GM12874 (cell line): ENCODE data around the gene TMEM154.

Experiments
- TF ChIP-seq, protein P1 (sequence below): IDR thresholded peaks from 2 replicates; pipeline ENCODE4 v1.5.1; 2011; ENCODE audit warnings: low read depth, mild to moderate bottlenecking, control low read depth, low read length, moderate library complexity; ENCODE audit not compliant: insufficient read depth

The TMEM154 gene

DNA sequence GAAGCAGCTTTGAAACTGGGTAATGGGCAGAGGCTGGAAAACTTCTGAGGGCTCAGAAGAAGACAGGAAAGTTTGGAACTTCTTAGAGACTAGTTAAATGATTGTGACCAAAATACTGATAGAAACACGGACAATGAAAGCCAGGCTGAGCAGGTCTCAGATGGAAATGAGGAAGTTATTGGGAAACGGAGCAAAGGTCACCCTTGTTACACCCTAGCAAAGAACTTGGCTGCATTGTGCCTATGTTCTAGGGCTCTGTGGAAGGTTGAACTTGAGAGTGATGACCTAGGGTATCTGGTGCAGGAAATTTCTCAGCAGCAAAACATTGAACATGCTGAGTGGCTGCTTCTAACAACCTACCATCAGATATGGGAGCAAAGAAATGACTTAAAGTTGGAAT, 93.1 kb downstream of the TMEM154 start:
- TF ChIP-seq, protein P1, sequence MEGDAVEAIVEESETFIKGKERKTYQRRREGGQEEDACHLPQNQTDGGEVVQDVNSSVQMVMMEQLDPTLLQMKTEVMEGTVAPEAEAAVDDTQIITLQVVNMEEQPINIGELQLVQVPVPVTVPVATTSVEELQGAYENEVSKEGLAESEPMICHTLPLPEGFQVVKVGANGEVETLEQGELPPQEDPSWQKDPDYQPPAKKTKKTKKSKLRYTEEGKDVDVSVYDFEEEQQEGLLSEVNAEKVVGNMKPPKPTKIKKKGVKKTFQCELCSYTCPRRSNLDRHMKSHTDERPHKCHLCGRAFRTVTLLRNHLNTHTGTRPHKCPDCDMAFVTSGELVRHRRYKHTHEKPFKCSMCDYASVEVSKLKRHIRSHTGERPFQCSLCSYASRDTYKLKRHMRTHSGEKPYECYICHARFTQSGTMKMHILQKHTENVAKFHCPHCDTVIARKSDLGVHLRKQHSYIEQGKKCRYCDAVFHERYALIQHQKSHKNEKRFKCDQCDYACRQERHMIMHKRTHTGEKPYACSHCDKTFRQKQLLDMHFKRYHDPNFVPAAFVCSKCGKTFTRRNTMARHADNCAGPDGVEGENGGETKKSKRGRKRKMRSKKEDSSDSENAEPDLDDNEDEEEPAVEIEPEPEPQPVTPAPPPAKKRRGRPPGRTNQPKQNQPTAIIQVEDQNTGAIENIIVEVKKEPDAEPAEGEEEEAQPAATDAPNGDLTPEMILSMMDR = no peak

DNA sequence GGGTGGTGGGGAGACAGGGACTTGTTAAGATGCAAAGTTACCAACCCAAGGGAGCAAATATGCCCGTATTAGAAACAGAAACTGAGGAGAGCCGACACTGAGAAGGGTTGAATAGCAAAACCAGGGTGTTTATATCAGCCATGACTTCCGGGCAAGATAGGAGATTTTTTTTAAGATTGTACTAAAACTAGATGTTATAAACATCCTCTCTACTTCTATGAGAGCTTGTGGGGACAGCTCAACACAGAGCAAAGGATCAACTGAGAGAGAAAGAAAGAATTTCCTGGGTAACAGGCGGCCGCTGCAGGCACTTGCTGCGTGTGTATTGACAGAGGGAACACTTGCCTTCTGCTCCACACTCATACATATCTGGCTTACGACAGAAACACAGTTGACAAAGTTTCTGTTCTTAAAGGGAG, 94.8 kb downstream of the TMEM154 start:
- TF ChIP-seq, protein P1 = no peak

DNA sequence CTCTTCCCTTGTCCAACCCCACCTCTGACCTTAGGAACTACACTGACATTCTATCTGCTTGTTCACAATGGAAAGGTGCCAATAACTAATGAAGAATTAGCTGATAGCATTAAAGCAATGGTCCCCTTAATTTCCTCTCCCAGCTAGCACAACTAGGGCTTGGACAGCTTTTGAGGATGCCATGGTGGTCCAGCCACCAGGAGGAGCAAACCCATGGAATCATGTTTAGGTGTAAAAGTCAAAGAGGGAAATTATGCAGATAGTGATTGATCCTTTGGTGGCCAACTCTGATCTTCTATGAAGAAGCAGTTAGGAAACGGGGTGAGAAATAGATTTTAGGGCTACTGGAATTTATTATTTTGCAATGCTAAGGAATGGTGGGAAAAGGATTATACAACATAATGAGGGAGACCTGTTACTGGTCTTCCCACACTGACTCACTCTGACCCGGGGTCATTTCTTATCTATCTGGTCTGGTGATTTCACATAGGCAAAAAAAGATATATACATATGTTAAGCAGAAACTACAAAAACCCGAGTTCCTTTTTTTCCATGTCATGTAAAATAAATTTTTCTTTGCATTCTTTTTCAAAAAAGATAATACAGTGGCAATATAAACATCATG, 98.1 kb downstream of the TMEM154 start:
- TF ChIP-seq, protein P1 = no peak

DNA sequence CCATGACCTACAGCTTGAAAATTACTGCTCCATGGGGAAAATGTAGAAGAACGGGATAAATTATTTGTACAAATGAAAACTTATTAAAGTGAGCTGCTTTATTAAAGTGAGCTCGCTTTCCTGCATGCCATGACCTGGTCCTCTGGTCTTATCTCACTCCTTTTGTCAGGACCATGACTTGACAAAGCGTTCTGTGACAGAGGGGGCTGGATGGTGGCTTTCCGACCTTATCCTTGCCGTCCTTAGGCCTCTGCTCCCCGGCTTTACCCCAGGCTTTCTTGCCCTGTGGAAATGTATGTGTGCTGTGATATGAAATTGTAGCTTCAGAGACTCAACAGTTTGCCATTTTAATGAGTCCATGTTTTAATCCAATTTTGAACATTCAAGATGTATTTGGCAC, 99.9 kb downstream of the TMEM154 start:
- TF ChIP-seq, protein P1 = no peak

DNA sequence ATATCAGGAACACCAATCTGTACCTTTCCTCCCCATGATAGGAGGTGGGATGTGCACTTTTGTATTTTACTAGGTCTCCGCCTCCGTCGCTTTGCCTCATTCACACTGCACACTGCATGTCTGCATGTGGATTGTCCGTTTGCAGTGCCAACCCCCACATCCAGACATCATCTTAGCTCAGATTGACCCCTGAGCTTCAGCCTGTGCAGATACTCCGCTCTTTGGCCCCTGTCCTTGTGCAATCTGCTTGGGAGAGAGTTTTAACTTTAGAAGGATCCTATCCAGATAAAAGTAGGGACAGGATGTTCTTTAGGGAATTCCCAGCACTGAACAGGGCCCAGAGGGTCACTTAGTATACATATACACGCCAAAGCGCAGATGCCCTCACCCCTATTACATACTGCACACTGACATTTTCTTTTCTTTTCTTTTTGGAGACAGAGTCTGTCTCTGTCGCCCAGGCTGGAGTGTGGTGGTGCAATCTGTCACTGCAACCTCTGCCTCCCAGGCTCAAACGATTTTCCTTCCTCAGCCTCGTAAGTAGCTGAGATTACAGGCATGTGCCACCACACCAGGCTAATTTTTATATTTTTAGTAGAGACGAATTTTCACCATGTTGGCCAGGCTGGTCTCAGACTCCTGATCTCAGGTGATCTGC, 100.6 kb downstream of the TMEM154 start:
- TF ChIP-seq, protein P1 = no peak

DNA sequence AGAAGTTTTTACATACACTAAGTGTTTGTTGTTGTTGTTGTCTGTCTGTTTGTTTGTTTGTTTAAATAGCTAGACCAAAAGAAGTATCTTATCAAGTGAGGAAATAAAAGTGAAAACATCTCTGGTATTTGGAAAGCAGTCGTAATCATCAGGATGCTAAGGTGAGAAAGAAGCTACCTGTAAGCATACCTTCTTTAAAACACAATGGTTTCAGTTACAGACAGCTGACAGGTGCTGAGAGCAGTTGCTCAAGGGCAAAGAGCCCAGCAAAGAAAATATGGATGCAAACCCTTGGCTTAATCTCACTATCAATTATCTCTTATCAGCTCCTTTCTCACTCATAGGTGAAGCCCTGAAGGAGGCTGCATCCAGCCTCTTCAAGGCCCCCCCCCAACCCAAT, 101.1 kb downstream of the TMEM154 start:
- TF ChIP-seq, protein P1 = no peak

DNA sequence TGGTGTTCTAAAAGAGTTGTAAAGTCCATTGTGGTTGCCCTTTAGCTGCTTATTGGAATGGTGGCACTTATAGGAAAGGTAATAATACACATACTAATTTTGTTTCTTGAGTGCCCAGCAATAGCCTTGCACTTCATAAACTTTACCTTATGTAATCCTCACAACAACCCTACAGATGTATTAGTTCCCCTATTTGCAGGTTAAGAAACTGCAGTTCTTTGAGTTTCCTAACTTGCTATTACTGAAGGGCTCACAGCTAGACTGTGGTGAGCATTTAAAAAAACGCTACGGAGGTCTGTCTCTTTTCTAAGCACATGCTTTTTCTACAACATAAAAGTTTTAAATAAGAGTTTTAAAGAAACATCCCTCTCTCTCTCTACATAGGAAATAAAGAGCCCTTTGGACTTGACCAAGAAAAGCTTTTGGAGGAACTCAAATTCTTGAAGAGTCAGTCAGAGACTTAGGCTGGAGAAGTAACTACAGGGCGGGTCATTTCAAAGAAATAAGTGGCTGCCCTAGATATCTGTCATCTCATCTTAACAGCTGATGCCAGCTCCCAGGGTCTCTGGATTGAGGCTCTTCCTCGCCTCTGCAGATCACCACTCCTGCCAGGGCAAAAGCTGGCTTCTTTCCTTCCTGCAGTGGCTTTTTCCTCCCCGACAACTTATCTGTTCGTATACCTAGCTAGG, 101.9 kb downstream of the TMEM154 start:
- TF ChIP-seq, protein P1 = no peak
